ENCODE data around the gene PPP6R2.

The PPP6R2 gene

GRCh38 chr22:50342651-50343540 is at the start of gene PPP6R2:
PPP6R2 (plus strand) TSS chr22:50343327; CDS start chr22:50393909, 50,582 bp downstream.
- DNase-seq = peak; percentile 91

- DNase-seq = no peak
Observed at GRCh38 chr22:50293441-50294318, 49.4 kb upstream of the PPP6R2 start.

GRCh38 chr22:50294319-50294656 is 48.8 kb upstream of the PPP6R2 start:
- no peak for DNase-seq

- DNase-seq = peak; percentile 22
Observed at GRCh38 chr22:50296658-50297490, 46.3 kb upstream of the PPP6R2 start.

GRCh38 chr22:50297510-50298265 is 45.4 kb upstream of the PPP6R2 start:
- DNase-seq = no peak

GRCh38 chr22:50298266-50298637 is 44.9 kb upstream of the PPP6R2 start:
- DNase-seq = no peak

- peak; percentile 70 for DNase-seq
Observed at GRCh38 chr22:50298937-50299784, 44.0 kb upstream of the PPP6R2 start.

- DNase-seq = peak; percentile 92
Observed at GRCh38 chr22:50299785-50300619, 43.1 kb upstream of the PPP6R2 start.

- peak; percentile 42 for DNase-seq
Observed at GRCh38 chr22:50300620-50301257, 42.4 kb upstream of the PPP6R2 start.

- DNase-seq = peak; percentile 96
Observed at GRCh38 chr22:50301581-50301991, 41.5 kb upstream of the PPP6R2 start.

- DNase-seq = no peak
Observed at GRCh38 chr22:50302041-50302541, 41.0 kb upstream of the PPP6R2 start.

GRCh38 chr22:50302564-50302963 is 40.6 kb upstream of the PPP6R2 start:
- peak; percentile 77 for DNase-seq

- DNase-seq = peak; percentile 14
Observed at GRCh38 chr22:50303515-50303847, 39.6 kb upstream of the PPP6R2 start.

GRCh38 chr22:50303848-50304527 is 39.1 kb upstream of the PPP6R2 start:
- peak; percentile 39 for DNase-seq

- peak; percentile 76 for DNase-seq
Observed at GRCh38 chr22:50304528-50305392, 38.4 kb upstream of the PPP6R2 start.

- DNase-seq = no peak
Observed at GRCh38 chr22:50305393-50305922, 37.7 kb upstream of the PPP6R2 start.

- DNase-seq = peak; percentile 96
Observed at GRCh38 chr22:50305923-50306566, 37.1 kb upstream of the PPP6R2 start.

All from NCI-H69 (cell line).